GM12878 (cell line): ENCODE measurements around the gene HNF4A. TPM values are rescaled to one million over a fixed set of nuclear protein-coding genes. Genes with fewer than 3 reads are reported as not detected.

Source experiments
- ATAC-seq: fragments of 200-7000 bp; cut with Tn5 transposase; 3 replicates; pipeline ENCODE4 v1.9.1; 2020; ENCODE audit warnings: mild to moderate bottlenecking, moderate library complexity
- BruUV-seq: library from RNA; stranded (reverse); fragments of 400-500 nt; replicated peaks from 2 replicates; lab custom pipeline; 2021; lab: Mats Ljungman, UMichigan
- CTCF ChIA-PET: fragments of 300-600 bp; sonication (Branson Sonifier 250); formaldehyde crosslinking; extraction: SDS; loops from one replicate; lab custom pipeline; 2021; ENCODE audit warnings: inconsistent platforms; lab: Yijun Ruan, JAX
- POLR2A ChIA-PET: fragments of 350-600 bp; formaldehyde crosslinking; extraction: SDS; loops from one replicate; lab custom pipeline; 2021; ENCODE audit warnings: inconsistent platforms; lab: Charles Lee
- RAD21 ChIA-PET: fragments of 300-600 bp; sonication (Branson Sonifier 250); formaldehyde crosslinking; loops from one replicate; lab custom pipeline; 2023; ENCODE audit warnings: antibody characterized with exemption; ENCODE audit not compliant: unreplicated experiment; lab: Charles Lee
- SMC1A ChIA-PET: fragments of 300-600 bp; sonication (Branson Sonifier 250); formaldehyde crosslinking; loops from one replicate; lab custom pipeline; 2023; ENCODE audit not compliant: unreplicated experiment, uncharacterized antibody; lab: Charles Lee
- DNase-seq: peaks from one replicate; pipeline ENCODE4 v3.0.0-alpha.2; 2011; ENCODE audit warnings: low read depth, low spot score
- FAIRE-seq: peaks from 3 replicates; lab custom pipeline; 2011; peaks lifted over from hg19 to GRCh38; lab: Jason Lieb, UNC
- H2AFZ ChIP-seq: 2 replicates; pipeline ENCODE4 v1.6.0; 2011; ENCODE audit warnings: low read depth, low read length, control low read depth; ENCODE audit not compliant: control insufficient read depth
- H3K27ac ChIP-seq: 2 replicates; pipeline ENCODE4 v1.5.1; 2011; ENCODE audit warnings: control low read depth; ENCODE audit not compliant: control insufficient read depth, insufficient read depth
- H3K27me3 ChIP-seq, 2 experiments: replicated peaks in 1 of 2; 2 replicates each; pipeline versions ENCODE4 v1.6.0 to v1.6.1; 2011; ENCODE audit warnings: low read length in 1 of 2; ENCODE audit not compliant: control insufficient read depth in 2 of 2, insufficient read depth in 2 of 2
- H3K36me3 ChIP-seq, 2 experiments: 2 replicates each; pipeline ENCODE4 v1.5.1; 2011; ENCODE audit warnings: low read length in 1 of 2; ENCODE audit not compliant: control insufficient read depth in 2 of 2, insufficient read depth in 2 of 2
- H3K4me1 ChIP-seq: 2 replicates; pipeline ENCODE4 v1.6.1; 2011; ENCODE audit warnings: mild to moderate bottlenecking, low read length, moderate library complexity, mixed read lengths; ENCODE audit not compliant: control insufficient read depth, insufficient read depth
- H3K4me2 ChIP-seq: 2 replicates; pipeline ENCODE4 v1.6.0; 2011; ENCODE audit warnings: control low read depth; ENCODE audit not compliant: control insufficient read depth, insufficient read depth
- H3K4me3 ChIP-seq: fragments of 200-600 bp; sonication (generic); 2 replicates; pipeline ENCODE4 v1.5.1; 2016
- H3K79me2 ChIP-seq: 2 replicates; pipeline ENCODE4 v1.6.0; 2011; ENCODE audit warnings: low read length; ENCODE audit not compliant: control insufficient read depth, insufficient read depth
- H3K9ac ChIP-seq: 2 replicates; pipeline ENCODE4 v1.8.0; 2011; ENCODE audit warnings: low read length, control low read depth, mixed read lengths; ENCODE audit not compliant: control insufficient read depth, insufficient read depth
- H3K9me3 ChIP-seq: replicated peaks from 3 replicates; pipeline ENCODE4 v1.5.1; 2011; ENCODE audit warnings: mild to moderate bottlenecking, low read length; ENCODE audit not compliant: control insufficient read depth, insufficient read depth
- H4K20me1 ChIP-seq: 2 replicates; pipeline ENCODE4 v1.6.0; 2011; ENCODE audit not compliant: control insufficient read depth, insufficient read depth
- JUNB ChIP-seq: IDR thresholded peaks from 2 replicates; pipeline ENCODE4 v1.6.1; 2016; ENCODE audit warnings: antibody characterized with exemption, mild to moderate bottlenecking
- MEF2A ChIP-seq: IDR thresholded peaks from 2 replicates; pipeline ENCODE4 v1.6.1; 2011; ENCODE audit warnings: low read depth, mild to moderate bottlenecking, low read length, moderate library complexity; ENCODE audit not compliant: insufficient read depth
- MYC ChIP-seq: IDR thresholded peaks from 2 replicates; pipeline ENCODE4 v1.6.1; 2011; ENCODE audit warnings: mild to moderate bottlenecking, low read length, moderate library complexity, inconsistent platforms; ENCODE audit not compliant: insufficient read depth, insufficient replicate concordance, insufficient read length, severe bottlenecking
- SRF ChIP-seq, 2 experiments: IDR thresholded peaks; 2 replicates each; pipeline ENCODE4 v1.6.1; 2011; ENCODE audit warnings: low read depth in 2 of 2, low read length in 2 of 2, mild to moderate bottlenecking in 1 of 2, moderate library complexity in 1 of 2
- SUZ12 ChIP-seq: fragments of 200-600 bp; sonication (generic); IDR thresholded peaks from one replicate; pipeline ENCODE4 v1.6.1; 2018; ENCODE audit warnings: antibody characterized with exemption, mild to moderate bottlenecking; ENCODE audit not compliant: unreplicated experiment
- ZNF217 ChIP-seq: fragments of 450-650 bp; IDR thresholded peaks from 2 replicates; pipeline ENCODE4 v1.6.1; 2017; ENCODE audit warnings: antibody characterized with exemption, mild to moderate bottlenecking
- ZNF24 ChIP-seq: fragments of 450-650 bp; IDR thresholded peaks from 2 replicates; pipeline ENCODE4 v1.6.1; 2017; ENCODE audit warnings: antibody characterized with exemption, mild to moderate bottlenecking
- WGBS: methylation state at CpG from one replicate; pipeline ENCODE4 v1.1.6; 2016; ENCODE audit warnings: low lambda C conversion rate; ENCODE audit not compliant: insufficient replicate concordance, insufficient coverage; ENCODE audit errors: missing lambda C conversion rate; 5-methylcytosine and 5-hydroxymethylcytosine counted together
- in situ Hi-C: fragments of 300-500 bp; cut with MboI; formaldehyde crosslinking; loops from 9 replicates; pipeline ENCODE4 v1.14.3; 2018; ENCODE audit warnings: mixed read lengths
- intact Hi-C: fragments of 100-400 bp; cut with micrococcal nuclease; formaldehyde crosslinking; loops from one replicate; pipeline ENCODE4 v1.14.2; 2022; ENCODE audit not compliant: unreplicated experiment
- polyA plus RNA-seq, 11 experiments: library from polyadenylated mRNA; depleted of rRNA in 4 of 11; unstranded in 6 of 11; stranded (reverse) in 5 of 11; fragments of >200 nt; fragmentation: Nextera tagmentation in 4 of 11; fragmentation: Illumina TruSeq in 1 of 11; extraction: Ambion mirVana in 4 of 11; extraction: Trizol in 1 of 11; gene quantifications; 1 replicate in 1 of 11; 2 replicates in 10 of 11; pipeline versions ENCODE4 v1.2.1 to v1.2.3, GENCODE V29; 2011 to 2016; ENCODE audit warnings: inconsistent platforms in 2 of 11, missing spikeins in 2 of 11, low read depth in 1 of 11
- total RNA-seq, 4 experiments: library from RNA; depleted of rRNA in 3 of 4; stranded (reverse); fragments of >200 nt in 3 of 4; fragmentation: Illumina TruSeq in 1 of 4; extraction: Trizol in 1 of 4; gene quantifications; 2 replicates each; pipeline versions ENCODE4 v1.2.1 to v1.2.3, GENCODE V29; 2013 to 2021
- TF ChIP-seq, protein P1 (sequence below): IDR thresholded peaks from 2 replicates; pipeline ENCODE4 v1.6.1; 2011; ENCODE audit warnings: borderline replicate concordance, low read depth, mild to moderate bottlenecking, moderate library complexity, mixed read lengths, low read length; ENCODE audit not compliant: insufficient read depth; ENCODE audit errors: extremely low read length
- TF ChIP-seq, protein P2 (sequence below): fragments of 450-650 bp; IDR thresholded peaks from 2 replicates; pipeline ENCODE4 v1.6.1; 2018; ENCODE audit warnings: mild to moderate bottlenecking, low read depth, moderate library complexity; ENCODE audit not compliant: partially characterized antibody

Gene HNF4A
- total and polyA plus RNA-seq, 10 of the 15 experiments (the other 5 are each of a cell fraction or from before 2014, with no cell fraction given), result 0.21 TPM; not detected in 9

DNA sequence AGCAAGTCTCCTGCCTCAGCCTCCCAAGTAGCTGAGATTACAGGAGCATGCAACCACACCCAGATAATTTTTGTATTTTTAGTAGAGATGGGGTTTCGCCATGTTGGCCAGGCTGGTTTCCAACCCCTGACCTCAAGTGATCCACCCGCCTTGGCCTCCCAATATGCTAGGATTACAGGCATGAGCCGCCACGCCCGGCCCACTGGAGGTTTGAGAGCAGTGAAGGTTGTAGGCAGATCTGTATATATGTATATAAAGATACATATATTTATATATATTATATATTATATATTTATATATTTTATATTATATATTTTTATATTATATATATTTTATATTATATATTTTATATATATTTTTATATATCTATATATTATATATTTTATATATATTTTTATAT is 82.0 kb downstream of the HNF4A start (continued):
- TF ChIP-seq MYC (no peak), JUNB (no peak), SRF (IDR thresholded peaks at IDR 0.05; ENCODE audit: low read depth in 2 of 2, low read length in 2 of 2) (no peak), SUZ12 (no peak), ZNF217 (no peak)
- TF ChIP-seq, protein P1, sequence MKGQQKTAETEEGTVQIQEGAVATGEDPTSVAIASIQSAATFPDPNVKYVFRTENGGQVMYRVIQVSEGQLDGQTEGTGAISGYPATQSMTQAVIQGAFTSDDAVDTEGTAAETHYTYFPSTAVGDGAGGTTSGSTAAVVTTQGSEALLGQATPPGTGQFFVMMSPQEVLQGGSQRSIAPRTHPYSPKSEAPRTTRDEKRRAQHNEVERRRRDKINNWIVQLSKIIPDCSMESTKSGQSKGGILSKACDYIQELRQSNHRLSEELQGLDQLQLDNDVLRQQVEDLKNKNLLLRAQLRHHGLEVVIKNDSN, result no peak
- TF ChIP-seq, protein P2, sequence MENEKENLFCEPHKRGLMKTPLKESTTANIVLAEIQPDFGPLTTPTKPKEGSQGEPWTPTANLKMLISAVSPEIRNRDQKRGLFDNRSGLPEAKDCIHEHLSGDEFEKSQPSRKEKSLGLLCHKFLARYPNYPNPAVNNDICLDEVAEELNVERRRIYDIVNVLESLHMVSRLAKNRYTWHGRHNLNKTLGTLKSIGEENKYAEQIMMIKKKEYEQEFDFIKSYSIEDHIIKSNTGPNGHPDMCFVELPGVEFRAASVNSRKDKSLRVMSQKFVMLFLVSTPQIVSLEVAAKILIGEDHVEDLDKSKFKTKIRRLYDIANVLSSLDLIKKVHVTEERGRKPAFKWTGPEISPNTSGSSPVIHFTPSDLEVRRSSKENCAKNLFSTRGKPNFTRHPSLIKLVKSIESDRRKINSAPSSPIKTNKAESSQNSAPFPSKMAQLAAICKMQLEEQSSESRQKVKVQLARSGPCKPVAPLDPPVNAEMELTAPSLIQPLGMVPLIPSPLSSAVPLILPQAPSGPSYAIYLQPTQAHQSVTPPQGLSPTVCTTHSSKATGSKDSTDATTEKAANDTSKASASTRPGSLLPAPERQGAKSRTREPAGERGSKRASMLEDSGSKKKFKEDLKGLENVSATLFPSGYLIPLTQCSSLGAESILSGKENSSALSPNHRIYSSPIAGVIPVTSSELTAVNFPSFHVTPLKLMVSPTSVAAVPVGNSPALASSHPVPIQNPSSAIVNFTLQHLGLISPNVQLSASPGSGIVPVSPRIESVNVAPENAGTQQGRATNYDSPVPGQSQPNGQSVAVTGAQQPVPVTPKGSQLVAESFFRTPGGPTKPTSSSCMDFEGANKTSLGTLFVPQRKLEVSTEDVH, result no peak

DNA sequence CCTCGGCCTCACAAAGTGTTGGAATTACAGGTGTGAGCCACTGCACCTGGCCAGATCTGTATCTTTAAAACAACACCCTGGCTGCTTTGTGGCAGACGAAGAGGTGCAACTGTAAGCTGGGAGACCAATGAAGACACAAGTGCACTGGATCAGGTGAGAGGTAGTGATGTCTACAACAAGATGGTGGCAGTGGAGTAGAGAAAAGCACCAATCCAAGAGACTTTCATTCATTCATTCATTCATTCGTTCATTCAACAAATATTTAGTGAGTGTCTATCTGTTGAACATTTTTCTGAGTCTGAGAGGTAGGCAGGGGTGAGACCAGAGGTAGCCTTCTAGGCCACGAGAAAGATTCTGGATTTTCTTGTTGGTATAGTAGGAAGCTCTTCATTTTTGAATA is 83.3 kb downstream of the HNF4A start:
- ChIA-PET CTCF (no interaction called here), SMC1A (no interaction called here), RAD21 (no interaction called here), POLR2A (no interaction called here)
- H2AFZ ChIP-seq, result no peak overlapping the region
- no peaks in the 10 kb centered on the region for H3K9me3 ChIP-seq
- ATAC-seq (no peak), DNase-seq (no peak), FAIRE-seq (no peak)
- no TSS peak for BruUV-seq
- H3K27ac ChIP-seq, result no peak overlapping the region
- whole genome bisulfite sequencing, result 44% methylated on average over 4 of the region's 4 CpGs
- H3K4me3 ChIP-seq, result no peak overlapping the region
- H4K20me1 ChIP-seq, result no peaks in the 10 kb centered on the region
- intact Hi-C loops (no loop called here), in situ Hi-C loops (no loop called here)
- H3K9ac ChIP-seq, result no peak overlapping the region
- no peaks in the 10 kb centered on the region for H3K79me2 ChIP-seq
- no peaks in the 10 kb centered on the region for H3K36me3 ChIP-seq
- no peaks in the 10 kb centered on the region for H3K27me3 ChIP-seq
- no peaks in the 10 kb centered on the region for H3K4me1 ChIP-seq
- TF ChIP-seq MEF2A (no peak), ZNF24 (peak; percentile 67; the same call in 1 of the 2 replicates)
- no peak overlapping the region for H3K4me2 ChIP-seq
